ENCODE data around the gene MR1. TPM values are rescaled to one million over a fixed set of nuclear protein-coding genes. Genes with fewer than 3 reads are reported as not detected.

MR1 gene
- total RNA-seq, 1 donor from 2014 or later = 0.41 TPM

GRCh38 chr1:181104790-181105133 lies 71.0 kb downstream of the MR1 start:
- FAIRE-seq (no peak), DNase-seq (ENCODE audit: low spot score in 2 of 2) (no peak)

DNA sequence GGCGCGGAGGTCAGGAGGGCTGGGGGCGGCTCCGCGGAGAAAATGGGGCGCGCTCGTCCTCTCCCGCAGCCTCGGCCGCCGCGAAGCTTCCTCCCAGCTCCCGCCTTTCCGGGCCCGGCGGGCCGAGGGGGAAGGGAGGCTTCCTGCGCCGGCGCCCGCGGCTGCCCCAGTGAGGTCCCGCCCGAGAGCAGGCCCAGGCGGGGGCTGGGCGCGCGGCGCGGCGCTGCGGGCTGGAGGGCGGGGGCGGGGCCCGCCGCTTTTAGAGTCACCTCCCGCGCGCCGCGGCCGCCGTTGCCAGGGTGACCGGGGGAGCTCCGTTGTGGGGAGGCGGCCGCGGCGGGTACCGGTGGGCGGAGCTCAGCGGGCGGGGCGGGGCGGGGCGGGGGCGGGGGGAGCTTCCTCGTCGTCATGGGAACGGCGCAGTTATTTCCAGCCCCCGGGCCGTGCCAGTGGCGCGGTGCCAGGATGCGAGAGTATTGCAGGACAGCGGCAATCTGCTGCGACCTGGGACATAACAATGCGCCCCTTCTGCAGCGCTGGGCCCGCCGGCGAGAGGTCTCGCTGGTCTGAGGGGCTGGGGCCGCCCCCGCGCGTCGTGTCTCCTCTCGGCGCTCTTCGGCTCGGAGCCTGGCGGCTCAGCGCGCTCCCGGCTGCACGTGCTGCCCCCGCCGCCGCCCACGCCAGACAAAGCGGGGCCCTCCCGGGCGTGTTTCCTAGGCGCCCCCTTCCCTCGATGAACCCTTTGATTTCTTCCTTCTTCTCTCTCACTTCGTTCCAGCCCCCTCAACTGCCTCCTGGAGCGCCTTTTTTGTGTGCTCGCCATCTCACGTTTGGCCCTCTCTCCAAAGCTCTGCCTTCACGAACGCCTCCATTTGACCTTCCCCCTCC lies 71.6 kb downstream of the MR1 start:
- DNase-seq (ENCODE audit: low spot score in 2 of 2) (peak; percentile 96 to 98), FAIRE-seq (no peak)

DNA sequence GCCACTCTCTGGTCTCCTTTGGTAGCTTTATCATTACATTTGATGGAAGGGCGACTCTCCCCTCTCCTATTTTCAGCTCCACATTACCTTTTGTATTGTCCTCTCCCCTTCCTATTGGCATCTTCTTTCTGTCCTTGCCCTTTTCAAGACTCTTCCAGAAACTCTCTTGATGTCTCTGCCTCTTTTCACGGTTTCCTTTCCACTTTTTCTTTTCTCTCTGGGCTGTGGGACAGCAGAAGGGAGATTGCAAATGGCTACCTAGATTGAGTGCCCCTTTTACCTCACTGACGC lies 72.2 kb downstream of the MR1 start:
- DNase-seq (ENCODE audit: low spot score in 2 of 2) (no peak), FAIRE-seq (no peak)

DNA sequence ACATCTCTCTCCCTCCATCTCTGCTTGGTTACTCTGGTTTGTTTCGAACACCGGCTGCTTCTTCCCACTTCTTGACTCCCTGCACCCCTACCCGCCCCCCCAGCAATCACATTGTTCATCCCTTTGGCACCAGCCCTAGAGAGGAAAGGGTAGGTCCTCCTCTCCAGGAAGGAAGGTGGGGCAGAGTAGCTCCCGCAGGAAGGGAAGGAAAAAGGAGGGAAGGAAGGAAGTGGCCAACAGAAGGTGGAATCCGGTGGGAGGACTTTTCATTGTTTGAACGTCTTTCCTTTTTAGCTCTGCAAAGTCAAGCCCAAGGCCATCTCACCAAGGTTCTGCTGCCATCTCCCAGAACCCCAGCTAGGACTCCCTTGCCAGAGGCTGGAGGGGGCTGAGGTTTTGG lies 72.7 kb downstream of the MR1 start:
- FAIRE-seq (no peak), DNase-seq (ENCODE audit: low spot score in 2 of 2) (no peak)

- FAIRE-seq (no peak), DNase-seq (ENCODE audit: low spot score in 2 of 2) (no peak)
Observed at GRCh38 chr1:181107711-181108110, 73.9 kb downstream of the MR1 start.

GRCh38 chr1:181108304-181108867 lies 74.6 kb downstream of the MR1 start:
- FAIRE-seq (no peak), DNase-seq (ENCODE audit: low spot score in 2 of 2) (no peak)

GRCh38 chr1:181110013-181110412 lies 76.2 kb downstream of the MR1 start:
- no peak for DNase-seq (ENCODE audit: low spot score in 2 of 2)
- FAIRE-seq = no peak

Other genes starting within 250 kb of the MR1 start
- gene KIAA1614, start 121.1 kb upstream of the MR1 start, total RNA-seq = 5.7 TPM
- gene STX6, start 11.1 kb upstream of the MR1 start, total RNA-seq = 81.9 TPM
- gene IER5, start 54.7 kb downstream of the MR1 start, total RNA-seq = 22.0 TPM